Measurements from ENCODE around the gene IFNA6.

GRCh38 chr9:21398955-21399489 lies 48.3 kb upstream of the IFNA6 start:
- TF ChIP-seq TAF1 (IDR thresholded peaks at IDR 0.05; ENCODE audit: low read depth, low read length) (no peak), POLR2A (IDR thresholded peaks at IDR 0.05; ENCODE audit: low read depth, low read length) (no peak), SPI1 (IDR thresholded peaks at IDR 0.05; ENCODE audit: low read depth, low read length) (no peak), POLR2AphosphoS5 (IDR thresholded peaks at IDR 0.05; ENCODE audit: low read depth, low read length) (no peak)

Measured in GM12891 (cell line).